Hepatic stellate cell (primary cell): ENCODE measurements around the gene VPS72.
A peak's percentile ranks its signal among the peaks of the same experiment; 100 is the strongest.

Experiments used
- DNase-seq: peaks from one replicate; pipeline ENCODE4 v3.0.0; 2011; ENCODE audit warnings: low spot score

Gene VPS72

DNA sequence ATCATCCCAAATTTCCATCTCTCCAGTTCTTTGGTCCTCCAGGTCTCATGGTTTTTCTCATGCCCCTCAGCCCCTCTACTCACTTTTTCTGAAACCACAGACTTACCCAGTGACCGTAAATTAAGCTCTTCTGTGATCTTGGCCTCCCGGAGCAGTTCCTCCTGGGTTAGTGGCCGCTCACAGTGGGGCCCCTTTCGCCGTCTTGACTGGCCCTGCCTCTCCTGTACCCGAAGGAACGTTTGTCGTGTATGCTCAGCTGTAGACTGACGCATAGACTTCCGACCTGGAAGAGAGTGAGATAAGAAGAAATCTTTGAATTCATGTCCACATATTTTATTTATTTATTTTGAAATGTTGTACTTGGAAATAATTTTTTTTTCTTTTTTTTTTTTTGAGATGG, 5.8 kb downstream of the VPS72 start:
- no peak for DNase-seq

- DNase-seq = no peak
Measured at GRCh38 chr1:151176514-151177045, 13.4 kb downstream of the VPS72 start.

- no peak for DNase-seq
Measured at GRCh38 chr1:151175863-151176262, 14.1 kb downstream of the VPS72 start, which contains the start of gene TMOD4. Gene TMOD4 (minus strand): TSS chr1:151175981. CDS start chr1:151174875, 1,106 bp downstream.

- no peak for DNase-seq
Measured at GRCh38 chr1:151175041-151175741, 14.8 kb downstream of the VPS72 start.

GRCh38 chr1:151171190-151171589, 18.8 kb downstream of the VPS72 start:
- DNase-seq = no peak

DNA sequence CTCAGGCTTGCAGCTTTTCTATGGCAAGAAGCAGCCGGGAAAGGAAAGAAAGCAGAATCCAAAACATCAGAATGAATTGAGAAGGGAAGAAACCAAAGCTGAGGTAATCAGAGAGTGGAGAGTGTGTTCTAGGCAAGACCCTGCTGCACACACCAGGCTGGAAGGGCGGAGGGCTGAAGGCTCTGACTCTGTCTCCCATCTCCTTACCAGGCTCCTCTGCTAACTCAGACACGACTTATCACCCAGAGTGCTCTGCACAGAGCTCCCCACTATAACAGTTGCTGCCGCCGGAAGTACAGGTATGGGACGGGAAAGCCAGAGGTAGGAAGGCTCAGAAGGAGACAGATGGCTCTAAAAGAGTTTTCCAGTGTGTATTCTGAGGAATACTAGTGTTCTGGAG, 22.9 kb downstream of the VPS72 start:
- DNase-seq = no peak

- peak; percentile 73 for DNase-seq
Measured at GRCh38 chr1:151166505-151166956, 23.5 kb downstream of the VPS72 start.

DNA sequence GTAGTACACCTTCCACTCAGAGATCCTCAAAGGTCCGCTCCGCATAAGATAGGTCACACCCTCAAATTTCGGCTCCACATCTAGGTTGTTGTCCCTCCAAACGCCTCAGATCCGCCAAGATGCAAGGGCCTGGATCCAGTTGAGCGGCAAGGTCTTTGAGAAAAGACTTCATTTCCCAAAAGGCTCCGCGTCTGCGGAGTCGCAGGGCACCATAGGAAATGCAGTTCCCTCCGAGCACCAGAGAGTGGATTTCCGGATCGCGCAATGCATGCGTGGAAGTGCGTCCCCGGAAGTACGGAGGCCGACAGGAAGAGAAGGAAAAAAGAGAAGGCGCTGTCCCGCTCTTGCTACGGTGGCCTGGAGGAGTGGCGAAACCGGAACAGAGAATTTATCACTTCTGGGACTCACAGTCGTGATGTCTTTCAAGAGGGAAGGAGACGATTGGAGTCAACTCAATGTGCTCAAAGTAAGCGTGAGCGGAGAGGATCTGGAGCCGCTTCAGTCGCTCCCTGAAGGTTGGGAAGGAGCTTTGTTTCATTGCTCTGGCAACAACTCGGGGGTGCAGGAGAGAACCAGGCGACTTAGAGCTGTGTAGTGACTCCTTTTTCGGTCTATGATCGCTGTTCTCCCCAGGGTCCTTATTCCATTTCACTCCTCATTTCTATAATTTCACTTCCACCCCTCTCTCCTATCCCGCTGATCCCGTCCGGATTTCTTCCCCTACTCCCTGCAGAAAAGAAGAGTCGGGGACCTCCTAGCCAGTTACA, 24.1 kb downstream of the VPS72 start, which contains the start of the genes LYSMD1 and SCNM1:
TSS of gene LYSMD1 (minus strand) at position 165 of the 767 bp plus-strand sequence. CDS start 644 bp downstream, outside the sequence.
TSS of gene SCNM1 (plus strand) at position 407 of the 767 bp plus-strand sequence. CDS start at position 416, 9 bp downstream.
- DNase-seq = peak; percentile 96

DNA sequence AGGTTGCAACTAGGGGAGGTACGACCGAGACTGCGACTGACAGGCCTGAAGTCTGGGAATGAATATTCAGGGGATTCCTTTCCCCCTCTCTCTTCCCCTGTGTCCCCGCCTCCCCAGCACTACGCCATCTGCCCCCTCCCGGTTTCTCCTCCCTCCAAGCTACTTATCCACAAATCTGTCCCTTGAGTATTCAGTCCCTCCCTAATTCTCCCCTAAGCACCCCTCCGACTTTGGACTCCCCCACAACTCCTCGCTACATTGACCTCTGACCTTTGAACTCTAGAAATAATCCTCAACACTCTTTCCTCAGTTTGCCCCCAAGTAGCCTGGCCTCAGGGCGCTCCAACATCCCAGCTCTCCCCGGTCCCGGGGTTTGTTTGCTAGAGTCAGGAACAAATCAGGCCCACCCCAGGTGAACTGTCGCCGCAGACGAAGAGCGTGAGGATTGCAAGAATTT, 24.7 kb downstream of the VPS72 start:
- DNase-seq = peak; percentile 60

DNA sequence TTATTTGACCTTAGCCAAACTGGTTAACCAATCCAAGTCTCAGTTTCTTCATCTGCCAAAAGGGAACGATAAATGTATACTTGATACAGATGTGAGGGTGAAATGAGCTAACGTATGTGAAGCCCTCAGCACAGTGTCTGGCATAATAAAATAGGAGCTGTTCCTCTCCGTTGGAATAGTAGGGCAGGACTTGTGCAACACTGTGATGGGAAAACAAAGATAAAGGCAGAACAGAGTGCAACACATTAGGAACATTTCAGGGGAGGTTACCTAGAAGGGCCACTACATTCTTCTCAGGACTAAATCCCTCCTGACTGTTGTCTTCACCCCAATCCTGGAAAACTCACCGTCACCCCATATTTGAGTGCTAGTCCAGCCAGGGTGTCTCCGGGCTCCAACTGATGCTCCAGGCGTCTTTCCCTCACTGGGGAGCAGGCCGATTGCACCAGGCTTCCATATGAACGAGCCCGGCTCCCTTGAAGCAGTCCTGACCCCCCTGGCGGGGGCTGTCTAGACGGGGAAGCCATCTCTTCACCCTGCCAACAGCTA, 25.2 kb downstream of the VPS72 start:
- no peak for DNase-seq

DNA sequence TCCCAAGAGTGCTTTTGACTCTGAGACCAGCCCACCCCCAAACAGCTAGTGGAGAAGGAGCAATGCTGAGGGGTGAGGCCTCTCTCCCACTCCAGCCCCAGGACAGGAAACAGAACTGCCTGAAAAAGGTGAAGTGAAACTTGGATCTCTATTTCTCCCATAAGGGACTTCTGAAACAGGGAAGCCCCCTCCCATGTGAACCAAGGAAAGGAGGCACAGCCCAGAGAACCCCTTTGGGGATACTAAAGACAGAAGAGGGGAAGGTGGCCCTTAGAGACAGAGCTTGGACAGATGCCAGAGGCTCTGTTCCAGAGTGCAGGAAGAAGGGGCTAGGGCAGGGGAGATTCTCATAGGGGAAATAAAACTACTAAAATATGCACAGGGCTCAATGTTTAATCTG, 30.6 kb downstream of the VPS72 start:
- DNase-seq = no peak

DNA sequence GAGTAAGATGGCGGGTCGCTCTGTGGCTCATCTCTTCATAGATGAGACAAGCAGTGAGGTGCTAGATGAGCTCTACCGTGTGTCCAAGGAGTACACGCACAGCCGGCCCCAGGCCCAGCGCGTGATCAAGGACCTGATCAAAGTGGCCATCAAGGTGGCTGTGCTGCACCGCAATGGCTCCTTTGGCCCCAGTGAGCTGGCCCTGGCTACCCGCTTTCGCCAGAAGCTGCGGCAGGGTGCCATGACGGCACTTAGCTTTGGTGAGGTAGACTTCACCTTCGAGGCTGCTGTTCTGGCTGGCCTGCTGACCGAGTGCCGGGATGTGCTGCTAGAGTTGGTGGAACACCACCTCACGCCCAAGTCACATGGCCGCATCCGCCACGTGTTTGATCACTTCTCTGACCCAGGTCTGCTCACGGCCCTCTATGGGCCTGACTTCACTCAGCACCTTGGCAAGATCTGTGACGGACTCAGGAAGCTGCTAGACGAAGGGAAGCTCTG, 31.2 kb downstream of the VPS72 start:
- no peak for DNase-seq

GRCh38 chr1:151158326-151158725, 31.7 kb downstream of the VPS72 start:
- no peak for DNase-seq

DNA sequence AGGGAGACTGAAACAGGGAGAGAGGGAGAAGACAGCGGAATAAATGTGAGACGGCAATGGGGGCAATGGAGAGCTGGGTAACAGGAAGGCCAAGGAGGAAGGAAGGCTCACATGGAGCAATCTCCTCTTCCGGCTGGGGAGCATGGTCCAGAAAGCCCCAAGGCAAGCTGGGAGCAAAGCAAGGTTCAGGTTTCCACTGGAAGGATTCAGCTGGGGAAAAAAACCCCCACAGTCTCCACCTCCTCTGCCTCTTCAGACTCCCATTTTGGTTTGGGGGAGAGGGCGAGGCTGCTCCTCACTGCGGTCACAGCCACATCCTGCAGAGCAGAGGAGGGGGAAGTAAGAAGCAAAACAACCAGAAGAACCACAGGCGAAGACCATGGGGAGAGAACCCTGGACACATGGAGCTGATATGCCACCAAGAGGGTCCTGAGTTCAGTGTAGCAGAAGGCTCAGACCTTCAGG, 32.9 kb downstream of the VPS72 start:
- DNase-seq = no peak

- no peak for DNase-seq
Measured at GRCh38 chr1:151156515-151156819, 33.5 kb downstream of the VPS72 start, which contains the start of gene TNFAIP8L2. Gene TNFAIP8L2 (plus strand): TSS chr1:151156649. CDS start chr1:151158698, 2,049 bp downstream.

DNA sequence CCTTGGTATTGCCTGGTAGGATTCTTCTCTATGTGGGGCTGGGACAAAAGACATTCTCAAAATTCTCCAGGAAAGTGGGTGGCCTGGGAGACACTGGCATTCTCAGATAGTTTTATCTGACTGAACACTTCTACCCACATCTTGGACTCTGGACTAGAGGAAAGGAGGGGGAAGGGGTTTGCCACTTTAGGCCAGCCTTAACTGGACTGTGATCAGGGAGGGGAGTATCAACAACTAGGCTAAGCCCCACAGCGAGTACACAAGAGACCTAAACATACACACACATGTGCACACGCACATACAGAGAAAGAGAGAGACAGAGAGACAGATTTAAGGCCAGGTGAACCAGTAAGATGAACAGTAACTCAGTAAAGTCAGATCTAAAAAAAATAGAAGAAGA, 42.3 kb downstream of the VPS72 start:
- no peak for DNase-seq

DNA sequence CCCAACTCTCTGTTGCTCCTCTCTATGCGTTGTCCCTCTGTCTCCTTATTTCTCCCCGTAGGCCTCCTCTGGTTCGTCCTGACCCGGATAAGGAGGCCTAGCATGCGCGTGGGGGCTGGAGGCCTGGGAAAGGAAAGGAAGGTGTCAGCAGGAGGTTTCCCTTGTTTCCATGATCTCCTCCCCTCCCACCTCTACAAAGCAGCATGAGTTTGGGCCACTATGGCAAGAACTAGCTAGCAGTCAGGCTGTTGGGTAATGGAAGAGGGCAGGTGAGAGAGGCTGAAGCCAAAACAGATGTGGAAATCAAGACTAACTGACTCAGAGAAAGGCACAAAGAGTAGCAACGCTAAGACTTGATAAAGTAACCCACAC, 42.9 kb downstream of the VPS72 start:
- no peak for DNase-seq

DNA sequence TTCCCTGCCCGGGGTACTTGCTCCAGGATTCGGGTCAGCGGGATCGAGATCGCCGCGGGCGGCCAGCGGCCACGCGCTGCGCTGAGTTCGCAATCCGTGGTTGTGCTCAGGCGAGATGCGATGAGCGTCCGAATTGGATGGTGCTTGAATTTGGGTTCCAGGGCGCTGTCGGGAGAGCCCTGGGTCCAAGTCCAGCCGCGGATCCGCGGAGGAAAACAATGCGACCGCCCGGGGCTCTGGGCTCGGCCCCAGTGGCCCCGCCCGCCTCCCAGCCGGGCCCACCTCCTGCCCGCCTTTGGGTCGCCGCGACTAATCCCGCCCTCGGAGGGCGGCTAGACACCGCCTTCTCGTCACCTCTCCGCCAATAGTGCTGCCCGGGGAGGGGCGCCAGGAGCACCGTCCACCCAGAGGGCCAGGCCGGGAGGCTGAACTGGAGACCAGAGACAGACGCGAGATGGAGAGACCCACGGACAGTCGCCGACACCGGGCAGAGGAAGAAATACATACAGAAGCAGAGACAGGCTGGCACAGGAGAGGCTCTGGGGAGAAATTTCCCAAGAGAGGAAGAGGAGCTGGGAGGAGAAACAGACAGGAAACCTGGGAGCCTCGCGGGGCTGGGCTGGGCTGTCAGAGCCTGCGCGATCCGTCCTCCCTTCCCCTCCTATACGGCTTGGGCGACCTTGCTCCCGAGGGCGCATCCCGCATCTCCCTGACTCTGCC, 43.4 kb downstream of the VPS72 start, which contains the start of gene SEMA6C:
TSS of gene SEMA6C (minus strand) at position 220 of the 720 bp plus-strand sequence. CDS start 4,010 bp downstream, outside the sequence.
- peak; percentile 94 for DNase-seq

DNA sequence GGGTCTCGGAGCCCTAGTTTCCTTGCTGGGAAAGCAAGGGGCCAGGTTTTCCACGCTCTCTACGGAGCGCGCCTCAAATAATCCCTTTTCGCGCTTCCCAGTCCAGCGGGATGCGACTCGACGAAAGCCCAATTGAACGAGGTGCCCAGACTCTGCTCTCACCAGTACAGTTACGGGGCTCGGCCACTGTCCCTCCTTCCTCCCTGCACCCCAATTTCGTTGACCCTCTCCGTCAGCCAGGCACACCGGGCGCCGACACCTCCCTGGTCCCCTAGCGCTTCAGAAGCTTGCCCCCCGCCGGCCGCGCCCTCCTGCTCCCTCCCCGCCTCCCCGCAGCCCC, 44.0 kb downstream of the VPS72 start:
- no peak for DNase-seq

DNA sequence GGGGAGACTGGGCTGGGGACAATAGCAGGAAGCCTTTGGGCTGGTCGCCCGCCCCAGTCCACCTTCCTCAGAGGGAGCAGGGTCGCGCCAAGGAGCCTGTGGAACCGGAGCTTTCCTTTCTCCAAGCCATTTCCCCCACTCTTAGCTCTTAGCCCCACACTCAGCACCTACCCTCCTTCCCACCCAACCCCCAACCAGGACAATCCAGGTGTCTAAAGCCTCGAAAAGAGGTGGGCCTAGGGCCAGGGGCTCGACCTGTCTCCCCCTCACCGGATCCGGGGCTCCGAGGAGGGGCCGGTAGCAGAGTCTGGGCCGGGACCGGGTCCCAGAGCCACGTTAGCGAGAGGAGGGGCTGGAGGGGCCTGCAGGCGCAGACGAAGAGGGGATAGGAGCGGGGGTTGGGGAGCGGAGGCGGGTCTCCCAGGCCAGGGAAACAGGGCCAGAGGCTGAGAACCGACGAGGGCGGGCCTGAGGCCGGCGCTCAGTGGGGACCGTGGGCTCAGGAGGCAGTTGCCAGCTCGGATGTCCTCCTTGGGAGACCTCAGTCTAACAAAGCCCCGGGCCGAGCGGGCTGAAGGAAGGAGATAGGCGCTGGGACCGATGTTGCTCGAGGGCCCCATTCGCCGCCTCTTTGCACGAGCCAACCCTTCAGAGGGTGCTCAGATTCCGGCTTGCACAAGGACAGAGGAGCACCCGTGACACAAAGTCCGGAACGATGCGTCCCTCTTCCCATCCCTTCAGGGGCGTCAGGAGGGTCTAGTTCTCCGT, 44.5 kb downstream of the VPS72 start:
- DNase-seq = no peak
